ENCODE results near the gene ALKBH2.

Gene ALKBH2

DNA sequence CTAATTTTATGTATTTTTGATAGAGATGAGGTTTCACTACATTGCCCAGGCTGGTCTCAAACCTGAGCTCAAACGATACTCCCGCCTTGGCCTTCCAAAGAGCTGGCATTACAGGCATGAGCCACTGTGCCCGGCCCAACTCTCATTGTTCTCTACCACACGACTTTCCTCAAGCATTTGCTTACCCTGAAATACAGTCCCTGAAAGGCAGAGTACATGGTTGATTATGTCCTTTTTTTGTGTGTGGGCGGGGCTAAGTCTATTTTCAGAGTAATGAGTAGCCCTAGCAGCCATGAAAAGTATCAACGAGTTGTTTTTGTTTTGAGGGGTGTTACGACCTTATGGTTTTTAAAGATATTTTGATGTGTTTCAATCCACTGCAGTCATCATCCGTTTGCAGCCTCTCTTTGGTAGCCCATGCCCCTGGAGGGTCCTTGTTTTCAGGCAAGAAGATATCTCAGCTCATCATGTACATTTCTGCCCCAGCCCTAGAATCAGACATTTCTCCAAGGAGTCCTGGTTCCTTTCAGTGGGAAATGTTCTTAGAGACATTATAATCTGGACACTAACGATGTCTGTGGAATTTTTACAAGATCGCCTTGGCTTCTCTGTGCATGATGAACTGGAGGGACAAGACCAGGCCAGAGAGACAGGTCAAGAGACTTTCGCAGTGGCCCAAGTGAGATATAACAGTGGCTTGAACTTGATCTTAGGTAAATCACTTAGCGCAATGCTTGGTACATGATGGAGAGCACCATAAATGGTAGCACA, 31.8 kb upstream of the ALKBH2 start:
- in situ Hi-C loops (cut with MboI; ENCODE audit: low sequenced_read_pairs, unreplicated experiment): no loop called here
- TF ChIP-seq, protein P1, sequence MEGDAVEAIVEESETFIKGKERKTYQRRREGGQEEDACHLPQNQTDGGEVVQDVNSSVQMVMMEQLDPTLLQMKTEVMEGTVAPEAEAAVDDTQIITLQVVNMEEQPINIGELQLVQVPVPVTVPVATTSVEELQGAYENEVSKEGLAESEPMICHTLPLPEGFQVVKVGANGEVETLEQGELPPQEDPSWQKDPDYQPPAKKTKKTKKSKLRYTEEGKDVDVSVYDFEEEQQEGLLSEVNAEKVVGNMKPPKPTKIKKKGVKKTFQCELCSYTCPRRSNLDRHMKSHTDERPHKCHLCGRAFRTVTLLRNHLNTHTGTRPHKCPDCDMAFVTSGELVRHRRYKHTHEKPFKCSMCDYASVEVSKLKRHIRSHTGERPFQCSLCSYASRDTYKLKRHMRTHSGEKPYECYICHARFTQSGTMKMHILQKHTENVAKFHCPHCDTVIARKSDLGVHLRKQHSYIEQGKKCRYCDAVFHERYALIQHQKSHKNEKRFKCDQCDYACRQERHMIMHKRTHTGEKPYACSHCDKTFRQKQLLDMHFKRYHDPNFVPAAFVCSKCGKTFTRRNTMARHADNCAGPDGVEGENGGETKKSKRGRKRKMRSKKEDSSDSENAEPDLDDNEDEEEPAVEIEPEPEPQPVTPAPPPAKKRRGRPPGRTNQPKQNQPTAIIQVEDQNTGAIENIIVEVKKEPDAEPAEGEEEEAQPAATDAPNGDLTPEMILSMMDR (IDR thresholded peaks at IDR 0.05; ENCODE audit: borderline replicate concordance, control extremely low read depth, extremely low read depth, insufficient read depth, missing control alignments): no peak
- no peak for DNase-seq (ENCODE audit: low spot score)

DNA sequence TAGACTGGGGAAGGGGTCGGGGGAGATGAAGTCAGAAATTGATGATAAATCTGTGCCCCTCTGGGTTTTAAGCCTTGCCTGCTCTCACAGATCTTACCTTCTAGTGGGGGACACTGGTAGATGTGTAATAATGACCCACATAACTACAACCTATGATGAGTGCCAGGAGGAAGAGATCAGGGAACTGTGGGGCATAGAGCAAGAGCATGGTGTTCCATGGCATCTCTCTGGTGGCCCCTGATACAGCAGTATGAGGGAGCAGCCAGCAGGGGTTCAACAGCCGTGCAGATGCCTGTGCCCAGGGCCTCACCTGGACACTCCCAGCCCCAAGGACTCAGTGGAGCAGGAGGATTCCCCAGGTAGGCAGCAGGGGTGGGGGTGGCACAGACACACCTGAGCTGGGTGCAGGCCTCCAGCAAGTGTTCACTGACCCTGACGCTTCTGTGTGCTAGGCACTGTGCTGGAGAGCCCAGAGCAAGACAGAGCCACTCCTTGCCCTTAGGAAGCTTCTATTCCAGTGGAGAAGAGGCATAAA, 28.1 kb upstream of the ALKBH2 start:
- in situ Hi-C loops (cut with MboI; ENCODE audit: low sequenced_read_pairs, unreplicated experiment): no loop called here
- DNase-seq (ENCODE audit: low spot score): no peak
- TF ChIP-seq, protein P1 (IDR thresholded peaks at IDR 0.05; ENCODE audit: borderline replicate concordance, control extremely low read depth, extremely low read depth, insufficient read depth, missing control alignments): no peak

DNA sequence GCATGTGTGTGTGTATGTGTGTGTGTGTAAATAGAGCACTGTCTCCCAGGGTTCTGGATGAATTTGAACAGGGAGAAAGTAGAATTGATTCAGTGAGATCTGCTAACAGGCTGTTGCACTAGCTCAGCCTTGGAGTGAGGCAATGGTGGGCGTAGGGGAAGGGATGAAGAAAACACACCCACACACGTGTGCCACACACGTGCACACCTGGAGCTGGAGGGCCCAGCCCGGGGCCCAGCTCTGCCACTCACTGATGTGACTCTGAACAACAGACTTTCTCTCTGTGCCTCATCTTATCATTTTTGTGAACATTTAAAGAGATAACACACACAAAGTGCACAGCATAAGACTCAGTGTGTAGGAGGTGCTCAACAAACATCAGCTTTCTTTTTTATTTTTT, 27.3 kb upstream of the ALKBH2 start:
- DNase-seq (ENCODE audit: low spot score): no peak
- TF ChIP-seq, protein P1 (IDR thresholded peaks at IDR 0.05; ENCODE audit: borderline replicate concordance, control extremely low read depth, extremely low read depth, insufficient read depth, missing control alignments): no peak
- in situ Hi-C loops (cut with MboI; ENCODE audit: low sequenced_read_pairs, unreplicated experiment): no loop called here

DNA sequence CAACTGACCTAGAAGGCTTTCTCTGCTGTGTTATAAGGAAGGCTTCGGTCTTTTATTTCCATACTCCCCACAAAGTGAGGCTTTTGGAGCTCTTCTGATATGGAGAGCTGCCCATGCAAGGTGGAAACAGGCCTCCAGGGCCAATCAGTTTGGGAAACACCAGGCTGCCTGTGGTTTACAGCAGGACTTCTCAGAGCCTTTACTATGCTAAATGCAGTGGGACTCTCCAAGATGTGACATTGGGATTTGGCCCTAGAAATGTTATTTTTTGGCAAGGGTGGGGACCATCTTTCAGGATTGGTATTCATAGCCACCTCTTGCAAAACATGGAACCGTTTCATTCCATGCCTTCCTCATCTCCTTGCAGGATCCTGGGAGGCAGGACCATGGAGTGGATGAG, 26.8 kb upstream of the ALKBH2 start:
- no peak for DNase-seq (ENCODE audit: low spot score)
- in situ Hi-C loops (cut with MboI; ENCODE audit: low sequenced_read_pairs, unreplicated experiment): no loop called here
- TF ChIP-seq, protein P1 (IDR thresholded peaks at IDR 0.05; ENCODE audit: borderline replicate concordance, control extremely low read depth, extremely low read depth, insufficient read depth, missing control alignments): no peak

DNA sequence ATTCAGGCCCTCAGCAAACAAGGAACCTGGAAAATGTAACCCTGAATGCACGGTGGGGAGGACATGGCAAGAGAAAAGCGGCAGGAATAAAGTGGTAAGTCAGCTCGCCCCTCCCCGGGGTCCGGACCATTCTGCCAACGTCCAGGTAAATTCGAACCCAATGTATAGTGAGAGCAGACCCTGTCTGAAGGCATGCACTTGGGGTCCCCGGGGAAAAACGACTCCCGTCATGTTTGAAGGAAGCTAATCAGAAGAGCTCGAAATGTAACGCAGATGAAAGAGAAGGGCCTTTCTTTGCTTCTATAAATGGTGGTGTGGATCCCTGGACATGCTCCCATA, 23.3 kb upstream of the ALKBH2 start:
- in situ Hi-C loops (cut with MboI; ENCODE audit: low sequenced_read_pairs, unreplicated experiment): no loop called here
- no peak for DNase-seq (ENCODE audit: low spot score)
- TF ChIP-seq, protein P1 (IDR thresholded peaks at IDR 0.05; ENCODE audit: borderline replicate concordance, control extremely low read depth, extremely low read depth, insufficient read depth, missing control alignments): no peak

DNA sequence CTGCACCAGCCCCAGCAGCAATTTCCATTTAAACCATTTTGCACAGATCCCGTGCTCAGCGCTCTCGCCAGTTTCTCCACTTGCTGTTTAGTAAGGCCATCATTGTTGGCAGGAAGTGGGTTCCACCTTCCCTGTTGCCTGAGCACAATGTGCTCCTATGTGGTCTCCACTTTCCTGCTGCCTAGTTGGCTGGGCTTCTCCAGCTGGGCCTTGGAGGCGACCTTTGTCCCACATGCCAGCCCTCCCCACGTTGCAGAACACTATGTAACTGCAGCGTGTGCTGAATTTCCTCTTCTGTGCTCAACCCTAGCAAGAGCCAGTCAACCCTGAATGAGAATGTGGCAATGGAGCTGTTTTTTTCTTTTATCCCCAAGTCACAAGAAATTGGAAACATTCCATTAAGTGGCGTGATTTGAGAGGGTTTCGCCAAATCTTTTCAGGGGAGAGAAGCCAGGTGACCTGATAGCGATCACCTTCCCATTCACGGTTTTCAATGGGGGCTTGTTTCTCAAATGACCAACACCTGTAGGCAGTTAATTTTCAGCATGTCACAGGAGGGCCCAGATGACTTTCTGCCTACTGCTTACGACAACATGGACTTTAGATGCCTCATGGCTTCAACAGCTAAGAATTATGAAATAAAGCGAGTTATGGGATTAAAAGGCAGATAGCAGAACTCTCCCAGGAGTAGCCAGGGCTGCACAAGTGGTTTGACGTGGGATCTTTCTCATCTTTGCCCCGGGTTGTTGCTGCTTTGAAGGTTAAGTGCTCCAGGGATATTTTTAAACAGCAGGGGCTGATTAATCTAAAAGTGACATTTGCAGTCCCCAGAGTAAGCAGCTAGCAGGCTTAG, 22.7 kb upstream of the ALKBH2 start, which contains the start of gene ACACB:
Gene ACACB (plus strand): TSS at position 830 of the 853 bp plus-strand sequence. CDS start 22,819 bp downstream, outside the sequence.
- in situ Hi-C loops (cut with MboI; ENCODE audit: low sequenced_read_pairs, unreplicated experiment): no loop called here
- no peak for DNase-seq (ENCODE audit: low spot score)

More for the DNA sequence above, 22.7 kb upstream of the ALKBH2 start, which contains the start of gene ACACB:
- TF ChIP-seq, protein P1 (IDR thresholded peaks at IDR 0.05; ENCODE audit: borderline replicate concordance, control extremely low read depth, extremely low read depth, insufficient read depth, missing control alignments): no peak
